HEK293 (cell line): ENCODE measurements around the gene PER1.
"Not testable (repeated sequence)": the region's sequence is repeated elsewhere in the genome, so short reads cannot be mapped to it uniquely, and the experiment has no call there.

Experiments used
- BCL11A ChIP-seq: fragments of 450-650 bp; formaldehyde crosslinking; IDR thresholded peaks from 2 replicates; pipeline ENCODE4 v1.5.1; 2016; ENCODE audit warnings: low read depth, missing biosample characterization, missing genetic modification characterization
- GFI1B ChIP-seq: fragments of 450-650 bp; formaldehyde crosslinking; IDR thresholded peaks from 2 replicates; pipeline ENCODE4 v1.5.1; 2016; ENCODE audit warnings: missing biosample characterization, missing genetic modification characterization
- SCRT2 ChIP-seq: fragments of 450-650 bp; formaldehyde crosslinking; IDR thresholded peaks from 2 replicates; pipeline ENCODE4 v1.5.1; 2016; ENCODE audit warnings: missing biosample characterization, missing genetic modification characterization
- SP3 ChIP-seq: fragments of 450-650 bp; formaldehyde crosslinking; IDR thresholded peaks from 2 replicates; pipeline ENCODE4 v1.5.1; 2016; ENCODE audit warnings: missing biosample characterization, missing genetic modification characterization
- SP7 ChIP-seq: fragments of 450-650 bp; formaldehyde crosslinking; IDR thresholded peaks from 2 replicates; pipeline ENCODE4 v1.5.1; 2016; ENCODE audit warnings: missing biosample characterization, missing genetic modification characterization
- ZBTB7A ChIP-seq: fragments of 450-650 bp; formaldehyde crosslinking; IDR thresholded peaks from 2 replicates; pipeline ENCODE4 v1.5.1; 2016; ENCODE audit warnings: low read depth, missing biosample characterization, missing genetic modification characterization
- ZFP3 ChIP-seq: fragments of 450-650 bp; formaldehyde crosslinking; IDR thresholded peaks from 2 replicates; pipeline ENCODE4 v1.5.1; 2016; ENCODE audit warnings: low read depth, missing biosample characterization, missing genetic modification characterization
- ZNF121 ChIP-seq: fragments of 450-650 bp; formaldehyde crosslinking; IDR thresholded peaks from 2 replicates; pipeline ENCODE4 v1.5.1; 2016; ENCODE audit warnings: missing biosample characterization, missing genetic modification characterization
- ZNF140 ChIP-seq: fragments of 450-650 bp; formaldehyde crosslinking; IDR thresholded peaks from 2 replicates; pipeline ENCODE4 v1.5.1; 2016; ENCODE audit warnings: missing biosample characterization, missing genetic modification characterization
- ZNF23 ChIP-seq: fragments of 450-650 bp; formaldehyde crosslinking; IDR thresholded peaks from 2 replicates; pipeline ENCODE4 v1.5.1; 2016; ENCODE audit warnings: missing biosample characterization, missing genetic modification characterization, borderline replicate concordance
- TF ChIP-seq, protein P1 (sequence below): fragments of 450-650 bp; formaldehyde crosslinking; IDR thresholded peaks from 2 replicates; pipeline ENCODE4 v1.5.1; 2016; ENCODE audit warnings: missing biosample characterization, missing genetic modification characterization
- TF ChIP-seq, protein P2 (sequence below): fragments of 450-650 bp; formaldehyde crosslinking; IDR thresholded peaks from 2 replicates; pipeline ENCODE4 v1.5.1; 2017; ENCODE audit warnings: missing biosample characterization, missing genetic modification characterization
- TF ChIP-seq, protein P3 (sequence below): fragments of 450-650 bp; formaldehyde crosslinking; IDR thresholded peaks from 2 replicates; pipeline ENCODE4 v1.5.1; 2016; ENCODE audit warnings: missing biosample characterization, missing genetic modification characterization
- TF ChIP-seq, protein P4 (sequence below): fragments of 450-650 bp; IDR thresholded peaks from 2 replicates; pipeline ENCODE4 v1.5.1; 2018; ENCODE audit warnings: missing biosample characterization, mild to moderate bottlenecking, missing genetic modification characterization

DNA sequence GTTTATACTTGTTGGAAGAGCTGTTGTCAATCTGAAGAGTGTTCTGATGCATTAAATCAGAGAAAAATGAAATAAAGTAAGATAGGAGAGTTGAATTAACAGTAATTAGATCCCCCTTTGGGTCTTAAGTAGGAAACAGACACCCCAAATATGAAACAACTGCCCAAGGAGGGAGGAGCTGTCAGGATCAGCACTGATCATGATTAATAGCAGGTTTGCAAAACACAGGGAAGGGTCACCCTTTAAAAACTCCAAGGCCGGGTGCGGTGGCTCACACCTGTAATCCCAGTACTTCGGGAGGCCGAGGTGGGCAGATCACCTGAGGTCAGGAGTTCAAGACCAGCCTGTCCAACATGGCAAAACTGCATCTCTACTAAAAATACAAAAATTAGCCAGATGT, 45.2 kb downstream of the PER1 start:
- TF ChIP-seq BCL11A (tag by site-specific recombination); SP3 (tag by site-specific recombination); SP7; ZNF121 (tag by site-specific recombination); ZBTB7A (tag by site-specific recombination); ZNF23 (tag by site-specific recombination); ZFP3 (tag by site-specific recombination); SCRT2 (tag by site-specific recombination); GFI1B (tag by site-specific recombination); ZNF140: not testable (repeated sequence)
- TF ChIP-seq, protein P1, sequence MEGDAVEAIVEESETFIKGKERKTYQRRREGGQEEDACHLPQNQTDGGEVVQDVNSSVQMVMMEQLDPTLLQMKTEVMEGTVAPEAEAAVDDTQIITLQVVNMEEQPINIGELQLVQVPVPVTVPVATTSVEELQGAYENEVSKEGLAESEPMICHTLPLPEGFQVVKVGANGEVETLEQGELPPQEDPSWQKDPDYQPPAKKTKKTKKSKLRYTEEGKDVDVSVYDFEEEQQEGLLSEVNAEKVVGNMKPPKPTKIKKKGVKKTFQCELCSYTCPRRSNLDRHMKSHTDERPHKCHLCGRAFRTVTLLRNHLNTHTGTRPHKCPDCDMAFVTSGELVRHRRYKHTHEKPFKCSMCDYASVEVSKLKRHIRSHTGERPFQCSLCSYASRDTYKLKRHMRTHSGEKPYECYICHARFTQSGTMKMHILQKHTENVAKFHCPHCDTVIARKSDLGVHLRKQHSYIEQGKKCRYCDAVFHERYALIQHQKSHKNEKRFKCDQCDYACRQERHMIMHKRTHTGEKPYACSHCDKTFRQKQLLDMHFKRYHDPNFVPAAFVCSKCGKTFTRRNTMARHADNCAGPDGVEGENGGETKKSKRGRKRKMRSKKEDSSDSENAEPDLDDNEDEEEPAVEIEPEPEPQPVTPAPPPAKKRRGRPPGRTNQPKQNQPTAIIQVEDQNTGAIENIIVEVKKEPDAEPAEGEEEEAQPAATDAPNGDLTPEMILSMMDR = not testable (repeated sequence)
- TF ChIP-seq, protein P2, sequence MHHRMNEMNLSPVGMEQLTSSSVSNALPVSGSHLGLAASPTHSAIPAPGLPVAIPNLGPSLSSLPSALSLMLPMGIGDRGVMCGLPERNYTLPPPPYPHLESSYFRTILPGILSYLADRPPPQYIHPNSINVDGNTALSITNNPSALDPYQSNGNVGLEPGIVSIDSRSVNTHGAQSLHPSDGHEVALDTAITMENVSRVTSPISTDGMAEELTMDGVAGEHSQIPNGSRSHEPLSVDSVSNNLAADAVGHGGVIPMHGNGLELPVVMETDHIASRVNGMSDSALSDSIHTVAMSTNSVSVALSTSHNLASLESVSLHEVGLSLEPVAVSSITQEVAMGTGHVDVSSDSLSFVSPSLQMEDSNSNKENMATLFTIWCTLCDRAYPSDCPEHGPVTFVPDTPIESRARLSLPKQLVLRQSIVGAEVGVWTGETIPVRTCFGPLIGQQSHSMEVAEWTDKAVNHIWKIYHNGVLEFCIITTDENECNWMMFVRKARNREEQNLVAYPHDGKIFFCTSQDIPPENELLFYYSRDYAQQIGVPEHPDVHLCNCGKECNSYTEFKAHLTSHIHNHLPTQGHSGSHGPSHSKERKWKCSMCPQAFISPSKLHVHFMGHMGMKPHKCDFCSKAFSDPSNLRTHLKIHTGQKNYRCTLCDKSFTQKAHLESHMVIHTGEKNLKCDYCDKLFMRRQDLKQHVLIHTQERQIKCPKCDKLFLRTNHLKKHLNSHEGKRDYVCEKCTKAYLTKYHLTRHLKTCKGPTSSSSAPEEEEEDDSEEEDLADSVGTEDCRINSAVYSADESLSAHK (tag by site-specific recombination) = not testable (repeated sequence)
- TF ChIP-seq, protein P3, sequence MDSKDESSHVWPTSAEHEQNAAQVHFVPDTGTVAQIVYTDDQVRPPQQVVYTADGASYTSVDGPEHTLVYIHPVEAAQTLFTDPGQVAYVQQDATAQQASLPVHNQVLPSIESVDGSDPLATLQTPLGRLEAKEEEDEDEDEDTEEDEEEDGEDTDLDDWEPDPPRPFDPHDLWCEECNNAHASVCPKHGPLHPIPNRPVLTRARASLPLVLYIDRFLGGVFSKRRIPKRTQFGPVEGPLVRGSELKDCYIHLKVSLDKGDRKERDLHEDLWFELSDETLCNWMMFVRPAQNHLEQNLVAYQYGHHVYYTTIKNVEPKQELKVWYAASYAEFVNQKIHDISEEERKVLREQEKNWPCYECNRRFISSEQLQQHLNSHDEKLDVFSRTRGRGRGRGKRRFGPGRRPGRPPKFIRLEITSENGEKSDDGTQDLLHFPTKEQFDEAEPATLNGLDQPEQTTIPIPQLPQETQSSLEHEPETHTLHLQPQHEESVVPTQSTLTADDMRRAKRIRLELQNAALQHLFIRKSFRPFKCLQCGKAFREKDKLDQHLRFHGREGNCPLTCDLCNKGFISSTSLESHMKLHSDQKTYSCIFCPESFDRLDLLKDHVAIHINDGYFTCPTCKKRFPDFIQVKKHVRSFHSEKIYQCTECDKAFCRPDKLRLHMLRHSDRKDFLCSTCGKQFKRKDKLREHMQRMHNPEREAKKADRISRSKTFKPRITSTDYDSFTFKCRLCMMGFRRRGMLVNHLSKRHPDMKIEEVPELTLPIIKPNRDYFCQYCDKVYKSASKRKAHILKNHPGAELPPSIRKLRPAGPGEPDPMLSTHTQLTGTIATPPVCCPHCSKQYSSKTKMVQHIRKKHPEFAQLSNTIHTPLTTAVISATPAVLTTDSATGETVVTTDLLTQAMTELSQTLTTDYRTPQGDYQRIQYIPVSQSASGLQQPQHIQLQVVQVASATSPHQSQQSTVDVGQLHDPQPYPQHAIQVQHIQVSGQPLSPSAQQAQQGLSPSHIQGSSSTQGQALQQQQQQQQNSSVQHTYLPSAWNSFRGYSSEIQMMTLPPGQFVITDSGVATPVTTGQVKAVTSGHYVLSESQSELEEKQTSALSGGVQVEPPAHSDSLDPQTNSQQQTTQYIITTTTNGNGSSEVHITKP (tag by site-specific recombination) = not testable (repeated sequence)
- TF ChIP-seq, protein P4, sequence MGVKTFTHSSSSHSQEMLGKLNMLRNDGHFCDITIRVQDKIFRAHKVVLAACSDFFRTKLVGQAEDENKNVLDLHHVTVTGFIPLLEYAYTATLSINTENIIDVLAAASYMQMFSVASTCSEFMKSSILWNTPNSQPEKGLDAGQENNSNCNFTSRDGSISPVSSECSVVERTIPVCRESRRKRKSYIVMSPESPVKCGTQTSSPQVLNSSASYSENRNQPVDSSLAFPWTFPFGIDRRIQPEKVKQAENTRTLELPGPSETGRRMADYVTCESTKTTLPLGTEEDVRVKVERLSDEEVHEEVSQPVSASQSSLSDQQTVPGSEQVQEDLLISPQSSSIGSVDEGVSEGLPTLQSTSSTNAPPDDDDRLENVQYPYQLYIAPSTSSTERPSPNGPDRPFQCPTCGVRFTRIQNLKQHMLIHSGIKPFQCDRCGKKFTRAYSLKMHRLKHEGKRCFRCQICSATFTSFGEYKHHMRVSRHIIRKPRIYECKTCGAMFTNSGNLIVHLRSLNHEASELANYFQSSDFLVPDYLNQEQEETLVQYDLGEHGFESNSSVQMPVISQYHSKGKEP (tag by site-specific recombination) = not testable (repeated sequence)
